ENCODE data around the gene SNX27.
A peak's percentile ranks its signal among the peaks of the same experiment; 100 is the strongest.
"Not testable (repeated sequence)": the region's sequence is repeated elsewhere in the genome, so short reads cannot be mapped to it uniquely, and the experiment has no call there.

The SNX27 gene

DNA sequence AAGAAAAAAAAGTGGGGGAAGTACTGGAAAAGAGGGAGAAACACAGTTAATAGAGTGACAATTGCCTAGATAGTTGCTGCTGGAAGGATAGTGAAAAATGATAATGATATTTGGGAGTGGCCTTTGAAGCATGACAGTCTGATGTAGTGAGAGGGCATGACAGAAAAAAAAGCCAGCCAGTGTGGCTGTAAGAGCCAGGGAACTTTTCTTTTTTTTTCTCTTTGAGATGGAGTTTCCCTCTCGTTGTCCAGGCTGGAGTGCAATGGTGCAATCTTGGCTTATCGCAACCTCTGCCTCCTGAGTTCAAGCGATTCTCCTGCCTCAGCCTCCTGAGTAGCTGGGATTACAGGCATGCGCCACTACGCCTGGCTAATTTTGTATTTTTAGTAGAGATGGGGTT, 9.3 kb upstream of the SNX27 start:
- not testable (repeated sequence) for DNase-seq (ENCODE audit: low read depth in 2 of 2, low spot score in 1 of 2)

DNA sequence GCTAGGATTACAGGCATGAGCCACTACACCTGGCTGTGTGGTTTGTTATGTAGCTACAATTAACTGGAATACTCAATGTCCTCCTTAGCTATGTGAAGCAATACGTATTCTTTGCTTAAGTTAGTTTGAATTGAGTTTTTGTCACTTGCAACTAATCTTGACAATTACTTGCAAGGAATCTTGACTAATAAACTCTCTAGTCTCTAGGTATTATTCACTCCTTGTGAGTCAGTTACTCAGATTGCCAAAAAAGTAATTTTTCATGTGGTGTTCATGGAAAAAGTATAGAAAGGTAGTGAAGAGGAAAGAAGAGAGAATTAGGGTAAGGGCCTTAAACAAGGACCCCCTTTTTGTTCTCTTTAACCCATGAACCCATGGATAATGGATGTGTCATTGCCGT, 7.6 kb upstream of the SNX27 start:
- DNase-seq (ENCODE audit: low read depth in 2 of 2, low spot score in 1 of 2), result no peak

DNA sequence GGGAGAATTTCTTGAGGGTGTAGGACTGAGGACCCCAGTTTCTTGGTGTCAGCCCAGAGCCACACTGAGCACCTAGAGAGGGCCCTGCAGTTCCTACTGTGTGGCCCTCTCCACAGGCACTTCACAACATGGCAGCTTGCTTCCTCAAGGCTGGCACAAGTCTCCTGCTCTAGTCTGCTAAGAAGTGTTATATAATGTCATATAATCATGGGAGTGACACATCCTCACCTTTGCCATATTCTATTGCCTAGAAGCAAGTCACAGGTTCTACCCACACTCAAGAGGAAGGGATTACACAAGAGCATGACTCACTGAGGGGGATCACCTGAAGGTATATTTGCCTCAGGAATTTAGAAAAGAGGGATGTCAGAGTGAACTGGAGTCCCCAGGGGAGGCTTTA, 5.5 kb upstream of the SNX27 start:
- DNase-seq (ENCODE audit: low read depth in 2 of 2, low spot score in 1 of 2), result no peak

DNA sequence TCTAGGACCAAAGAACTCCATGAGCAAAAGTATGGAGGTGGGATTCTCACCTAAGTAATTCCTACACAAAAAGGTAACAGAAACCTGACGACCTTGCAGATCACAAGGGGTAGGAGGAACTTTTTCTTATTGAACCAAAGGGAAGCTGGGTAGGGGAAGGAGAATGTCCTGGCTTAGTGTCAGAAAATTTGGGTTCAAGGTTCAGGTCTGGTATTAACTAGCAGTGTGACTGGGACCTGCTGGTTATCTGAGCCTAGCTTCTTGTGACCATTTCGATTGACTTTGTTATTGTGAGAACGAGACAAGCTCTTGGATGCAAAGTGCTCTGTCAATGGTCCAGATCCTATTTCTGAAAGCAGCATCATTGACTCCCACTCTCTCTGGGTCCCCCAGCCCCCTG, 5.0 kb upstream of the SNX27 start:
- no peak for DNase-seq (ENCODE audit: low read depth in 2 of 2, low spot score in 1 of 2)

DNA sequence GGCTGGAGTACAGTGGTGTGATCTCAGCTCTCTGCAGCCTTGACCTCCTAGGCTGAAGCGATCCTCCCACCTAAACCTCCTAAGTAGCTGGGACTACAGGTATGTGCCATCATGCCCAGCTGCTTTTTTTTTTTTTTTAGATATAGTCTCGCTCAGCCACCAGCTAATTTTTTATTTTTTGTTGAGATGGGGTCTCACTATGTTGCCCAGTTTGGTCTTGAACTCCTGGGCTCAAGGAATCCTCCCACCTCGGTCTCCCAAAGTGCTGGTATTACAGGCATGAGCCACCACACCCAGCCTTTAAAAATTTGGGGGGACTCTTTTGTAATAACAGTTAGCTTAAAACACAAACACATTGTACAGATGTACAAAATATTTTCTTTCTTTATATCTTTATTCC, 1.7 kb upstream of the SNX27 start:
- DNase-seq (ENCODE audit: low read depth in 2 of 2, low spot score in 1 of 2), result no peak

DNA sequence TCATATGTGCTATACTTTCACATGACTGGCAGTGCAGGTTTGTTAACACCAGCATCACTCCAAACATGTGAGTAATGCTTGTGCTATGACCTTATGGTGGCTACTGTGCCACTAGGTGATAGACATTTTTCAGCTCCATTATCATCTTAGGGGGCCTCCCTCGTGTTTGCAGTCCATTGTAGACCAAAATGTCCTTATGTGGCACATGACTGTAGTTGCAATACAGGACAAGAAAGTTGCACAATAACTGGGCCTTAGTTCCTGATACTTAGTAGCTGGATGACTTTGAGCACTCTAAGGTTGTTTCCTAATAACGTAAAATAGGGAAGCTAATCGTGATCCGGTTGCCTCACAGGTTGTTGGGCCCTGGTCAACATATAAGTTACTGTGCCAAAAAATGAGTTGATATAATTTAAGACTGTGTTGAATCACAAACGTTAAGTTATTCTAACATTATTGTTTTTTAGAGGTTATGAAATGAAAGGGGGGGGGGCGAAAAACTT, 511 bp upstream of the SNX27 start:
- DNase-seq (ENCODE audit: low read depth in 2 of 2, low spot score in 1 of 2), result no peak

DNA sequence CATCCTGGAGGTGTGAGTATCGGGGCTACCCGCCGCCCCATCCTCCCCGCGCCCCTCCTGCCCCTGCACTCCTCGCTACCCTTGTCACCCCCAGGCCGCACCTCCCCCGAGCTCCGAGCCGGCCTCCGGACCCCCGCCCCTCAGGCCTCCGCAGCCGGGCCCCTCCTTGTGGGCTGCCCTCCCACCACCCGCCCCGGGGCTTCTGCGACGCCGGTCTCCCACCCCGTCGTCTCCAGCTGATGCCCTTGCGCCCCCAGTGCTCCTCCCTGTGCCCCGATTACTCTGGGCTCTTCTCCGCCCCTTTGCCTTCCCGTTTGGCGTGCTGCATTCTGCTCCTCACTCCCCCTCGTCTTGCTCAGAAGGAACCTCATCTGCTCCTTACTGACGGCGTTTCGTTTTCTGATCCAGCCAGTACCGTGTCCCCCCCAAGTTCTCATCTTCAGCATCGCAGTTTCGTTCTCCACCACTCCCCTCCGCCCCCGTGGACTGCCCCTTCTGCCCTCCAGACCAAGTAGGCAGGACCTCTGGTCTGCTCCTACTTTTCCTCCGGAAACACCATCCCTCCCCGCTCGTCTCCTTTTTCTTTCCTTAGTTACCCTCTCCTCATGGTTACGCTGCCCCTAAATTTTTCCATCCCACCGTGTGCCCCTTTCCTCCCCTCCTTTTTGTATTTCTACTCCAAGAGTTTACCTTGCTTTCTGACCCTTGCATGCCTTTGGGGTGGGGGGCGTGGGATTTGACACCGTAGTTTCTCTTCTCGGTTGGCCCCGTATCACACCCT, 841 bp downstream of the SNX27 start:
- DNase-seq (ENCODE audit: low read depth in 2 of 2, low spot score in 1 of 2), result peak in 1 of 2 donors; percentile 5

DNA sequence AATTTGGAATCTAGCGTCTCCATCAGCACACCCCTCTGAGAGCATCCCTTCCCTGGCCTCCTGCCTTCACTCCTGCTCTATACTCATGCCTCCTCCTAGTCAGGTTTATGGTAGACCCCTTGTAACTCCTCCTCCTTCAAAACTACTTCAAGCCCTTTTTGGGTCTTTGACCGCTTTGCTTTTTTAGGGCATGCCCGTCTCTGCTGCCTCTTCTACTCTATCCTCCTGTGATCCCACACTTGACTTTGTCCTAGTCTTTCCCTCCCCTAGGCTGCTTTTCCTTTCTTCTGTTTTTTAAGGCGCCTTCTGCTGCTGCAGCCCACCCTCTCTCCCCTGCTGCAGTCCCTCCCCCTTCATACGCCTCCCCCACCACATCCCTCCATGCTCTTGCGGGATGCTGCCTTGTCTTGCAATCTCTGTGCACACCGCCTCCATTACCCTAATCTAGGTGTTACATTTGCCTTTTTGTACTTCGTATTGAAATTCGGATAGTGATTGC, 1.5 kb downstream of the SNX27 start:
- DNase-seq (ENCODE audit: low read depth in 2 of 2, low spot score in 1 of 2), result no peak

DNA sequence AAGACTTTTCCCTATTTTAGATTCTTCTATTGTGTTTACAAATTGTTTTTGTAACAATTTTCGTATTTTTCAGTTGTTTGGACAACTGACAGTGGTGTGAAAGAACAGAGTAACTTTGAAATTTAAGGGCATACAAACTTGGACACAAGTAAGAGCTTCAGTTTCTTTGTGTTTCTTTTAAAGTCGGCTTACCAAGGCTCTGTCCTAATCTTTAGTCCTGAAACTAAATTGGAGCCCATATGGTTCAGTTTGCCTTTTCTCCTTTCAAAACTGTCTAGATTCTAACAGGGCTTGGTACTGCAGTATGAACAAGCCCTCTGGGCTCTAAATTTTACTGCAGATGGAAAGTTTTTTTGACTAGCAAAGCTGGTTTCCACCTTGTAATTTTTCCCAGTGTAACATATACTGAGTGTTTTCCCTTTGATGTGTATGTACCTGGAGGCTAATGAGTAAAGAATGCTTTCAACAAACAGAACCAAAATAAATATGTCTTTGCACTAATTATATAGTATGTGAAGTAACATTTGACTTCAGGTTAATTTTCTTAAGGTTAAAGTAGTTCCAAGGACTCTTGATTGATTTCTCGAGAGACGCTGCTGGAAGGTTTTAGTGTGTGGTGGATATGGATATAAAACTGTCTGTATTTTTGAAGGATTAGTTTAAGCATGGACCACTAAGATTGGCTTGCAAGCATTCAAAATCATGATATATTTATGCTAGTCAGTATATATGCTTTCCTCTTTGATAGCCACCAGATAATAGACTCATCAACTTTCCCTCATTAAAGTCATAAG, 4.1 kb downstream of the SNX27 start:
- no peak for DNase-seq (ENCODE audit: low read depth in 2 of 2, low spot score in 1 of 2)

DNA sequence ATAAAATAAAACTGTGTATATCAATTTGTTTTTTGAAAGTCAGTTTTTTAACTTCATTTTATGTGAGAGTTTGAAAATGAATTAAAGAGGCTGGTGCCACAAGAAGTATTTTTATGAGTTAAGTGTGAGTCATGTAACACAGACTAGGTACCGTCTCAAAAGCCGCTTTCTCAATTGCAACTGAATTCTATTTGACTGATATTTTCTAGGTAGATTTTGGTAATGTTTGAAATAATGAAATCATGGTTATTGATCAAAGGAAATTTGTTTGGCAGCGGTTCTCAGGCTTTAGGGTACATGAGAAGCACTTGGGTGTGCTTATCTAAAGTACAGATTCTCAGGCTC, 4.6 kb downstream of the SNX27 start:
- no peak for DNase-seq (ENCODE audit: low read depth in 2 of 2, low spot score in 1 of 2)

DNA sequence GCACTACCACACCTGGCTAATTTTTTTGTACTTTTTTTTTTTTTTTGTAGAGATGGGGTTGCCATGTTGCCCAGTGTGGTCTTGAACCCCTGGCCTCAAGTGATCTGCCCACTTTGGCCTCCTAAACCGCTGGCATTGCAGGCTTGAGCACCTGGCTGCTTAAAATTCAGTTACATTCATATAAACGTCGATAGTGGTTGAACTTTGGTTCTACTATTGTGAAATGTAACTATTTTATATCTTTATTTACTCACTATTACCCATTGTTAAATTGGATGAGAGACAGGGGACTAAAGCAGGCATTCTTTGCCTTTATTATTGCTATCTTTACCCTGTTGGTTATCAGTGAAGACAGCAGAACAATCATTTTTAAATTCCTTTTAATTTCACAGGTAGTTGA, 6.2 kb downstream of the SNX27 start:
- no peak for DNase-seq (ENCODE audit: low read depth in 2 of 2, low spot score in 1 of 2)

DNA sequence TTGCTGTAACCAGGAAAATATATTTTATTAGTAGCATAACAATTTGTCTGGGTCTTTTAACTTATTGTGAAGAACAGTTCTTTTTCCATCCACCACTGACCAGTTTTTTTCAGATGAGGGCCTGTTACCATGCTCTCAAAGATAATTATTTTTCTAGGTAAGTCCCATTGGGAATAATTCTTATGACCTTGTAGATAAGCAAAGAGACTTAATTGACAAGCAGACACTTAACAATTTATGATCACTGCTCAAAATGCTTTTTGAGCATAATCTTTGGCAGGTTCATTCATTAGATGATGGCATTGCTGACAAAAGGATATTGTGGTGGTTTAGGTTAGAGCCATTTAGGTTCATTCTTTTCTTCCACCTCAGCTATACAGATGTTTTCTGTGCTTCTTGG, 6.6 kb downstream of the SNX27 start:
- no peak for DNase-seq (ENCODE audit: low read depth in 2 of 2, low spot score in 1 of 2)

DNA sequence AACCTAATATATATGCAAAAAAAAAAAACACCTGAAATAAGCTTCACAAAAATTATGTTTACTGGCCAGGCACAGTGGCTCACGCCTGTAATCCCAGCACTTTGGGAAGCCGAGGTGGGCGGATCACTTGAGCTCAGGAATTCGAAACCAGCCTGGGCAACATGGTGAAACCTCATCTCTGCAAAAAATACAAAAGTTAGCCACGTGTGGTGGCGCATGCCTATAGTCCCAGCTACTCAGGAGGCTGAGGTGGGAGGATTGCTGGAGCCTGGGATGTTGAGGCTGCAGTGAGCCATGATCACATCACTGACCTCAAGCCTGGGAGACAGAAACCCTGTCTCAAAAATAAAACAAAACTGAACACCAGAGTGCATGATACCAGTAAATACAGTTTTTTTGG, 7.1 kb downstream of the SNX27 start:
- DNase-seq (ENCODE audit: low read depth in 2 of 2, low spot score in 1 of 2), result not testable (repeated sequence)

DNA sequence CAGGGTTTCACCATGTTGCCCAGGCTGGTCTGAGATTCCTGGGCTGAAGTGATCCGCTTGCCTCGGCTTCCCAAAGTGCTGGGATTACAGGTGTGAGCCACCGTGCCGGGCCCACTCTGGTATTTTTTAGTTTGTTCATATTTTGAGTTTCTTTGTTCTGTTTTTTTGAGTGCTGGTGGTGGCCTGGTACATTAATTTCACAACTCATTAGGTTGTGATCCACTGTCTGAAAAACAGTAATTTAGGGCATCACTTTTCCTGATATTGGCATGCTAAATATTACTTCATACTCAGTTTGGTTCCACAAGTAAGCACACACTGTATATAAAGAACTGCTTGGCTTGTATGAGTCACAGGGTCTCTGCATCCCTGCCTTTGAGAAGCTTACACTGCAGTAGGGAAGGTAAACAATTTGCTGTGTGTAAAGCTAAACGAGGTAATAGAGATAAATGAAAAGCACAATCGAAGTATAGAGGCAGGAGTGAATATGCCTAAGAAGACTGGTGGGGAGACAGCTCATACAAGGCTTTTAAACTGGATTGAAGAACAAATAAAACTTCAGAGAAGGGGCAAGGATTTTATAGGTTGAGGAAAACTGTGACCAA, 7.7 kb downstream of the SNX27 start:
- no peak for DNase-seq (ENCODE audit: low read depth in 2 of 2, low spot score in 1 of 2)

DNA sequence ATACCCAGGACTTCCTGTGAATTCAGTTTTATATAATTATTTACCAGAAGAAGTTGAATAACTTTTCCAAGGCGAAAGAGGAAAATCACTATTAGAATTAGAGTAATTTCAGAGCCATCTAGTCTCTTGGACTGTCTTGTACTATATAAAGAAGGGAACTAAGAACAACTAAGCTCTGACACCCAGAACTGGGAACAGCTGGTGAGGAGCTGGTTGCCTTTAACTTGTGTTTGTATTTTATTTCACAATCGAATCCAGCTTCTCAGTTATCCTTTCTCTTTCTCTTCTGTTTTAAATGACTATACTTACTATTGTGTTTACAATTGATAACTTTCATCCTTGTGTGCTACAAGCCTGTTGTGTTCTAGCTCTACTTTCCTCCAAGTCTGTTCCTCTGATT, 8.4 kb downstream of the SNX27 start:
- no peak for DNase-seq (ENCODE audit: low read depth in 2 of 2, low spot score in 1 of 2)

DNA sequence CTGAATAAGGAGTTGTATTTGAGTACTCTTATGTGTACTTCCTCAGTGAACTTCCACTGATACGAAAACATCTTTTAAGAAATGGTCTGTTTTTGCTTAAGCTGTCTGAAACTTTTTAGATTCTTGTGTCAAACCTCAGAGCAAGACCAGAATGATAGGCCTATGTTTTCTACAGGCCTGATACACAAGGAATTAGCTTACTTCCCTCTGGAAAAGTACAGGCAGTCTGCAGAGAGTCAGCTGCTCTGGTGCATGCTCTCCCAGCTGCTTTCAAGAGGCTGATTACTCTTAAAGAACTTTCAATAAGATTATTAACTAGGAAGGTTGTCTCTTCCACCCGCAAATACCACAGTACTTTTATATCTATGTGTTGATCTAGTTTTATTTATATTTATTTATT, 9.5 kb downstream of the SNX27 start:
- DNase-seq (ENCODE audit: low read depth in 2 of 2, low spot score in 1 of 2), result no peak

DNA sequence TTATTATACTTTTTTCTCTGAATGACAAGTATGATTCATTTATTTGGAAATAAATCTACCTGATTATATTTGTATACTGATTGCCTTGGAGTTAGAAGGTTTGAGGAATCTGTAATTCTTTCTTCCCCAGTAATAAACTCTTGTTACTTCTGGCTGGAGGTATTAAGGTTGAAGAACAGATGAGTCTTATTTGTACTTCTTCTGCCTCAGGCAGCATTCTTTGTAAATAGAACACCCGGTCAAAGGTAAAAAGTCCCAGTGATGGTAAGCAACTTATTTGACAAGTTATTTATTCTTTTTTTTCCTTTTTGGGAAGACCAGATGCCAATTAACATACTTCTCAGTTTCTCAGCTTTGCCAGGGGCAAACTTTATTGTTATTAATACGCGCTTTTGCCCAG, 12.9 kb downstream of the SNX27 start:
- no peak for DNase-seq (ENCODE audit: low read depth in 2 of 2, low spot score in 1 of 2)

DNA sequence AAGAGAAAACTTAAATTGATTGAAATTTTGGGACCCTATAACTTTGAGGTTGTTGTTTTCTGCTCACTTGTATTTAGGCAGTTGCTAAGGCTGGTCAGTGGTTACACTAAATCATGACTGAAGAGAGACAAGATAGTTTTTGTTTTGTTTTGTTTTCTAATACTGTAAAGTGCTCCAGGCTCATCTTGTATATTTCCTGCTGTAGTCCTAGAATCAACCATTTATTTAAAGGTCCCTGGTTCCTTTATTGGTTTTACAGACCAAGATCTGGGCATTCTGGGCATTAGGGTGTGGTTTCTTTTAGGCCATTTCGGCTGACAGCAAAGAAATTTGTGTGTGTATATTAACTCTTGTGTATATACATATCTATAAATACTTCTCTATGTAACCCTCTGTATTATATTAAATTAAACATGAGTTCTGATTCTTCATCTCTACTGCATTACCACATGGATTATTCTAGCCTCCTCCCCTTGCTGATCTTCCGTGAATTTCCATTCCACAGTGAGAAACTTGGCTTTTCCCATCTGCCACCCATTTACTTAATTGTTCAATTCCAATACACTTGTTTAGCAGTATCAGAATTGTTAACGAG, 15.0 kb downstream of the SNX27 start:
- DNase-seq (ENCODE audit: low read depth in 2 of 2, low spot score in 1 of 2), result no peak

DNA sequence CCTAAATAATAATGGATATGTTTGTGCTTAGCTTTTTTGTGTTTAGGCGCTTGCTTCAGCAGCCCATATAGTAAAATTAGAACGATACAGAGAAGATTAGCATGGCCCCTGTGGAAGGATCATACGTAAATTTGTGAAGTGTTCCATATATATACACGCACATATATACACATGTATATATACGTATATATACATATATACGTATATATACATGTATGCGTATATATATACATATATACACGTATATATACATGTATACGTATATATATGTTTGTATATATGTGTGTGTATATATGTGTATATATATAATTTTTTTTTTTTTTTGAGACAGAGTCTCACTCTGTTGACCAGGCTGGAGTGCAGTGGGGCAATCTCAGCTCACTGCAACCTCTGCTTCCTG, 17.4 kb downstream of the SNX27 start:
- DNase-seq (ENCODE audit: low read depth in 2 of 2, low spot score in 1 of 2), result no peak

DNA sequence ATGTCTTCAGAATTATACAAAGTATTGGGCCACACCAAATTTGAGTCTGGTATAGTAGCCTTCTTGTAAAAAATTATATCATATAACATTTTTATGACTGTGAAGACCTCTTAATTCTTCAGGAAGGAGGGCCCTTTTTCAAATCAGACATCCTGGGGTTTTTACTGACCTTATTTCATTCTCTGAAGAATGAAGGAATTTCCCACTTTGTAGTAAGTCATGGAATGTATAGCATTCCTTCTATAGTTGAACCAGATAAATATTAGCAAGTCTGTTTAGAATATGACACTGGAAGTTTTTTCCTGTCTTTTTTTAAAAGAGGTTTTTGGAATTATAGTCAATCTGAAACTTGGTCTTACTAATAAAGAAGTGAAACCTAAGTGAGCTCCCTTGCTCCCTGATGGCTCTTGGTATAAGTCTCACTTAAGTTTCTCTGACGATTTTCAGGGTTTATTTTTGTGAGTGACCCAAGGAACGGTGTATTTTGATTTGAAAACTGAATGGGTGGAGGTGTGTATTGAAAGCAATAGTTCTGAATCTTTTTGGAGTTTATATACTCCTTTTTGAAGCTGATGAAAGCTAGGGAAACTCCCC, 23.7 kb downstream of the SNX27 start:
- DNase-seq (ENCODE audit: low read depth in 2 of 2, low spot score in 1 of 2), result no peak

DNA sequence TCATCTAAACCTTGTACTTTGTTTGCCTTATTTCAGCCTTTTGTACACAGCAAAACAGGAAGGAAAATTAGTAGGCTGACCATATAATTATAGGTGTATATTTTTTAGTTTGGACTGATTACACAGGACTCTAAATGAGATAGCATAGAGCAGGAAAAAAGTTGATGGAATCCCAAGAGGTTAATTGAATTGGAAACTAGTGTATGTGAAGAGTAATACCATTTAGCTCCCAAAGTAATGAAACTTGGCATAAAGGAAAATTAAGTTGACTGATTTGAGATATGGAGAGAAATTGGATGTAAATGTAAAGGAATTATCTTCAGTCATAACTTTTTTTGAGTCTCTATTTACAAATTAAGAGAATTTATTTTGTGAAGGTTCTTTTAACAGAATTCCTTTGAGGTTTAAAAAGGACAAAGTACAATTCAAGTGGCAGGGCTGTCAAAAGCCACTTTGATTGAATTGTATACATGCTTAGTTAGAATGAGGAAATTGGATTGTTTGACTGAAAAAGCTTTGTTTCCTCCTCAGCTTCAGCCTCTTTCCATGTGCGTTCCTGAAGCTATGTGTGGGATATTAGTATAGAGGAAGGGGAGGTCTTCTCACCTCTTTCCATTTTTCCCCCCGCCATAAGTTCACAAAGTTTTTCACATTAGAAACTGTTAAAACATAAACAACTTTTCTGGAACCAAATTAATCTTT, 26.4 kb downstream of the SNX27 start:
- no peak for DNase-seq (ENCODE audit: low read depth in 2 of 2, low spot score in 1 of 2)

All from stimulated activated CD8-positive, alpha-beta memory T cell treated with anti-CD3 and anti-CD28 coated beads, Interleukin-4, amount 100 ng/mL, for 1 hour (primary cell).